ENCODE results near the gene ESYT3.
"Not testable (repeated sequence)": the region's sequence is repeated elsewhere in the genome, so short reads cannot be mapped to it uniquely, and the experiment has no call there.

The ESYT3 gene

DNA sequence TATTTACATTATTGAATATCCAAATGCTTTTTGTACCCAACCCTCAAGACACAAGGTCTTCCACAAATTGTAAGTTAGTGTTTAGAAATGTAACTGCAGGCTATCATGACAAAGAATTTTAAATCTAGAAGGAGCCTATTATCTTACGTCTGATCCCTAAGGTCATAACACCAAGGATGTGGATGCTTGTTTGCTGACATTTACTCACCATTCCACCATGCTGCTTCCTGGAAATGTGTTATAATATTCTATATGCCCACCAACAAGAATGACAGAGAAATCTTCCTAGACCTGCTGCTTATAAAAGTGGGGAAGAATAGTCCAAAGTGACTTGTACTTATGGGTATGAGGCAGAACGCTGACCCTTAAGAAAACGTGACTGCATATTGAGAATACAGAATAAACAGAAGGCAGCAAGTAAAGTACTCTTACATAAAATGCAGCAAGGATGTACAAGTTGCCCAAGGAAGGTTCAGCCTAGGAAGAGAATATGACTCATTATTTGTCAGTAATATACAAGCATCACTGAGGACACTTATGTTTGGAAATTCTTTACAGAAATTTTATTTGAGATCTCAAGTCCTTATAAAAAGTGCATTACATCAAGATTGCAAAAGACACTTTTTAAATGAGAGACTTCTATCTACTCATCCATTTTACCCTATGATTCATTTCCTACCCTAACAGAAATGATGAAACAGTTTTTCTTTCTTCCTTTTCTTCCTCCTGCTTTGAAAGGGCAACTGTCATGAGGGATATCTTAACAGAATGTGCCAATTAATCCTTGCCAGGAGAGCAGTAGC is 59.6 kb downstream of the ESYT3 start:
- in situ Hi-C loops (cut with HindIII; ENCODE audit: low sequenced_read_pairs), result no loop called here
- DNase-seq (ENCODE audit: low read depth, low spot score), result peak; percentile 49
- TF ChIP-seq, protein P1, sequence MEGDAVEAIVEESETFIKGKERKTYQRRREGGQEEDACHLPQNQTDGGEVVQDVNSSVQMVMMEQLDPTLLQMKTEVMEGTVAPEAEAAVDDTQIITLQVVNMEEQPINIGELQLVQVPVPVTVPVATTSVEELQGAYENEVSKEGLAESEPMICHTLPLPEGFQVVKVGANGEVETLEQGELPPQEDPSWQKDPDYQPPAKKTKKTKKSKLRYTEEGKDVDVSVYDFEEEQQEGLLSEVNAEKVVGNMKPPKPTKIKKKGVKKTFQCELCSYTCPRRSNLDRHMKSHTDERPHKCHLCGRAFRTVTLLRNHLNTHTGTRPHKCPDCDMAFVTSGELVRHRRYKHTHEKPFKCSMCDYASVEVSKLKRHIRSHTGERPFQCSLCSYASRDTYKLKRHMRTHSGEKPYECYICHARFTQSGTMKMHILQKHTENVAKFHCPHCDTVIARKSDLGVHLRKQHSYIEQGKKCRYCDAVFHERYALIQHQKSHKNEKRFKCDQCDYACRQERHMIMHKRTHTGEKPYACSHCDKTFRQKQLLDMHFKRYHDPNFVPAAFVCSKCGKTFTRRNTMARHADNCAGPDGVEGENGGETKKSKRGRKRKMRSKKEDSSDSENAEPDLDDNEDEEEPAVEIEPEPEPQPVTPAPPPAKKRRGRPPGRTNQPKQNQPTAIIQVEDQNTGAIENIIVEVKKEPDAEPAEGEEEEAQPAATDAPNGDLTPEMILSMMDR (IDR thresholded peaks at IDR 0.05; ENCODE audit: low read depth, low read length), result no peak
- no peak overlapping the region for H3K4me3 ChIP-seq (ENCODE audit: low read depth, low read length)

DNA sequence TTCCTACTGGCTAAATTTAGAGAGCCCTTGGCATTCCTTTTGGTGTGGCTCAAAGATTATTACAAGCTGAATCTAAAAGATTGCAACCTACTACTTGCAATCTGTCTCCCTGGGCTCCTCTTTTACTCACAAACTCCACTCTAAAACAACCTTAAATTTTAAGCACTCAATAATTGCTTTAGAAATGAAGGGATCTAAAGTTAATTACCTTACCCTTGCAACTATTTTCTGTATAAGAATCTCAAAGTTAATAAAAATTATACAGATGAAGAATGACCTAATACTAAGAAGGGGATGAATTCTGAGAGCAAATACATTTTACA is 60.2 kb downstream of the ESYT3 start:
- in situ Hi-C loops (cut with HindIII; ENCODE audit: low sequenced_read_pairs), result no loop called here
- DNase-seq (ENCODE audit: low read depth, low spot score), result no peak

DNA sequence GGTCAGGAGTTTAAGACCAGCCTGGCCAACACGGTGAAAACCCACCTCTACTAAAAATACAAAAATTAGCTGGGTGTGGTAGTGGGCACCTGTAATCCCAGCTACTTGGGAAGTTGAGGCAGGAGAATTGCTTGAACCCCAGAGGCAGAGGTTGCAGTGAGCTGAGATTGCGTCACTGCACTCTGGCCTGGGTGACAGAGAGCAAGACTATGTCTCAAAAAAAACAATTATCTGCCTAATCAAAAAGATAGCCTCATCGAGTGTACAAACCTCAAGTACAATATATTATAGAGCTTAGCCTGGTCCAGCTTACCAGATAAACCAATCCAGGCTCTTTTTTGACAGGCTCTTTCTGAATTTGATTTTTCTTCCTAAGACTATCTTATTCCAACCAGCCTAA is 61.2 kb downstream of the ESYT3 start:
- in situ Hi-C loops (cut with HindIII; ENCODE audit: low sequenced_read_pairs); DNase-seq (ENCODE audit: low read depth, low spot score); H3K4me3 ChIP-seq (ENCODE audit: low read depth, low read length): not testable (repeated sequence)

More for the DNA sequence above, 60.2 kb downstream of the ESYT3 start:
- no peak overlapping the region for H3K4me3 ChIP-seq (ENCODE audit: low read depth, low read length)
- TF ChIP-seq, protein P1 (IDR thresholded peaks at IDR 0.05; ENCODE audit: low read depth, low read length), result no peak

DNA sequence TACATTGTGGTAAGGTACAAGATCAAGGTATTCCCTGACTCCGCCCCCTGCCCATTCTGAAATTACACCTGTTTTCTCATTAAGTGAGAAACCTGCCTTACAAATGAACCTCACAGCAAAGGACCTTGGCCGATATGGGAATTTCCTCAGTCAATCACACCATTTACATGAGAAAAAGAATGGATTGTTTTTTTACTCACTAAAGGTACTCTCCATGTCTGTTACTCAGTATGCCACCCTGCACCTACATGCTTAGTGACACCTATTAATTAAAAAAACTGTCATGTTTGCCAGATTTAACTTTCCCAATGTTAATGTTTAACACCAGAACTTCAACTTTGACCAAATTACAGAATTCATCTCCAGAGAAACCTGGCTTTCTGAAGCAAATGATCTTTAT is 62.0 kb downstream of the ESYT3 start:
- no peak for DNase-seq (ENCODE audit: low read depth, low spot score)
- TF ChIP-seq, protein P1 (IDR thresholded peaks at IDR 0.05; ENCODE audit: low read depth, low read length), result no peak
- no peak overlapping the region for H3K4me3 ChIP-seq (ENCODE audit: low read depth, low read length)
- in situ Hi-C loops (cut with HindIII; ENCODE audit: low sequenced_read_pairs), result no loop called here

DNA sequence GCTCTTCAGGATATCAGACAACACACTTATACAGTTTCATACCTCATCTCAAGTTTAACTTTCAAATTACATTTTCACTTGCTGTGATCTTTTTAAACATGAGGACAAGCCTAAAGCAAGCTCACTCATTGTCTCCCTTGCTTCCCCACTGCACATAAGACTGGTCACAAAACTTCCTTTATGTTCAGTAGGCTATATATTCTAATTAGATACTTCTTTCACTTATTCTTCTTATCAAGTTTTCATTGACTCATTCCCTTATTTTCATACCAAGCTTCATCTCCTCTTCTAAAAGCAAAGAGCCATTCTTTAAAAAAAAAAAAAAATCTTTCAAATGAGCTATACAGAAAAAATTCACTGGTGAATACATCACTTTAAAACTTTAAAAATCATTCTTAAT is 62.6 kb downstream of the ESYT3 start:
- TF ChIP-seq, protein P1 (IDR thresholded peaks at IDR 0.05; ENCODE audit: low read depth, low read length), result no peak
- in situ Hi-C loops (cut with HindIII; ENCODE audit: low sequenced_read_pairs), result no loop called here
- H3K4me3 ChIP-seq (ENCODE audit: low read depth, low read length), result no peak overlapping the region
- no peak for DNase-seq (ENCODE audit: low read depth, low spot score)

DNA sequence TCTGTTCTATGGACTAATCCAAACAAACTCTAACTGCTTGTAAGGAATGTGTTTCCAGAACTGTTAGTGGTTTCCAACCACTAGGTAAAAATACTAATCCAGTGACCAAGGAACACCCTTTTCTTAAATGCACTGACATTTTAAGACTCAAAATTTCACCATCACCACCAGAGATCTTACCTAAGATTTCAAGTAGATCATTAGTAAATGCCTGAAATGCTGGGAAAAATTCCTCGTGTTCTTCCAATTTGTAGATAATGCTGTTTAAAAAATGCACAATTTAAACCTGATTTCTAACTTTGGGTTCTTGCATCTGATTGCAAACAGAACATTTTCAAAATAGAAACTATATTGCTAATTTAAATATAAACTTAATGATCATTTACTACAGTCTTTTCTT is 63.4 kb downstream of the ESYT3 start:
- no peak overlapping the region for H3K4me3 ChIP-seq (ENCODE audit: low read depth, low read length)
- in situ Hi-C loops (cut with HindIII; ENCODE audit: low sequenced_read_pairs), result no loop called here
- TF ChIP-seq, protein P1 (IDR thresholded peaks at IDR 0.05; ENCODE audit: low read depth, low read length), result no peak
- DNase-seq (ENCODE audit: low read depth, low spot score), result no peak

DNA sequence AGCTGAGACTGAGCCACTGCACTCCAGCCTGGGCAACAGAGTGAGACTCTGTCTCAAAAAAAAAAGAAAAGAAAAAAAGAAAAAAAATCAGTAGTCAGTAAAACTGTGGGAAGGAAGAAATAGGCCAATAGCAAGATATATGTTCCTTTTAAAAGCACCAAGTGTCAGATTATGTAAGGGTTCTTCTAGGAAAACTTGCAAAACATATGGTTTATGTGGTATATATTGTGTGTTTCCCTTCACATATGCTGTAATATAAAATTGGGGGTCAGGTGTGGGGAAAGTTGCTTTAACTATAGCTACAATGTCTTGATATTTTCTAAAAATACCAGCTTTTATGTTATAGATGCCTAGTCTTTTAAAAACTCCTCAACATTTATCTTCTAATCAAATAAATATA is 64.6 kb downstream of the ESYT3 start:
- no peak for DNase-seq (ENCODE audit: low read depth, low spot score)
- H3K4me3 ChIP-seq (ENCODE audit: low read depth, low read length), result no peak overlapping the region
- TF ChIP-seq, protein P1 (IDR thresholded peaks at IDR 0.05; ENCODE audit: low read depth, low read length), result no peak
- in situ Hi-C loops (cut with HindIII; ENCODE audit: low sequenced_read_pairs), result no loop called here

Measured in astrocyte of the spinal cord (primary cell).